SH-SY5Y (cell line): ENCODE data around the gene TRPM3.

Source experiments
- GATA2 ChIP-seq: IDR thresholded peaks from 2 replicates; pipeline ENCODE4 v1.6.1; 2011; ENCODE audit warnings: mild to moderate bottlenecking, low read depth, low read length
- GATA3 ChIP-seq: IDR thresholded peaks from 2 replicates; pipeline ENCODE4 v1.6.1; 2011; ENCODE audit warnings: low read depth, mild to moderate bottlenecking, low read length, moderate library complexity

- TF ChIP-seq GATA2 (no peak), GATA3 (no peak)
Observed at GRCh38 chr9:71073494-71073893, 47.9 kb downstream of the TRPM3 start.
